Measurements from ENCODE around the gene CCKAR. TPM values are rescaled to one million over a fixed set of nuclear protein-coding genes. Genes with fewer than 3 reads are reported as not detected.

The CCKAR gene
- total RNA-seq, 1 experiment from 2014 or later: not detected

- DNase-seq (ENCODE audit: low spot score): peak; percentile 32
Observed at GRCh38 chr4:26459054-26459755, 31.1 kb downstream of the CCKAR start.

DNA sequence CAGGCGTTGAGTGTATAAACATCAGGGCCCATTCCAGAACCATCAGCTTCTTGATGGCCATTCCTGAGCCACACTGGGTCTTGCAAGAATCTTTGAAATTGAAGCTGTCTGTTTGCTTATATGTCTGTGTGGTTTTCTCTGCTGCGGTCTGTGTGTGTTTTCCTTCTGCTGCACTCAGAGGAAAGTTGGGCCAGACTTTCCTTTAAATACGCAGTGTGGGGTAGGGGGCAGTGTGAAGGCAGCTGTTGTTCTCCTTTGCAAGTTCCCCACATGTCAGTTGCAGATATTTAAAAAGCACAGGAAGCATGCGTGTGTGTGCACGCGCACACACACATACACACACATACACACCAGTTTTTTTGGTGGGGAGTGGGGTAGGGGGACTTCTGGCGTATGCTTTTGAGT is 32.1 kb downstream of the CCKAR start:
- DNase-seq (ENCODE audit: low spot score): no peak

DNA sequence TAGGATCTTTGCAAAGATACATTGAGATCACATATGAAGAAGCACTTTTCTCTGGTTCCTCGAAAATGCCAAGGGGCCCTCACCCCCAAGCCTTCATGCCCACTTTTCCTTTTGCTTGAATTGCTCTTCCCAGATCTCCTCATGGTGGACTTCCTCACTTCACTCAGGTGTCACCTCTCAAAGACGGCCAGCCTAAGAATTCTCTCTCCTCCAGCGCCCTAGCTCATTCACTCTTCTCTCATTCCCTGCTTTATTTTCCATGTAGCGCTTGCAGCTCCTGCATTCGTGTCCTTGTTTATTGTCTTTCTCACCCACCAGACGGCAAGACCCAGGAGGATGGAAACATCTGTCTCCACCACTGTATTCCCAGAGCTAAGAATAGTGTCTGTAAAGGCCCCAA is 32.9 kb downstream of the CCKAR start:
- DNase-seq (ENCODE audit: low spot score): no peak

DNA sequence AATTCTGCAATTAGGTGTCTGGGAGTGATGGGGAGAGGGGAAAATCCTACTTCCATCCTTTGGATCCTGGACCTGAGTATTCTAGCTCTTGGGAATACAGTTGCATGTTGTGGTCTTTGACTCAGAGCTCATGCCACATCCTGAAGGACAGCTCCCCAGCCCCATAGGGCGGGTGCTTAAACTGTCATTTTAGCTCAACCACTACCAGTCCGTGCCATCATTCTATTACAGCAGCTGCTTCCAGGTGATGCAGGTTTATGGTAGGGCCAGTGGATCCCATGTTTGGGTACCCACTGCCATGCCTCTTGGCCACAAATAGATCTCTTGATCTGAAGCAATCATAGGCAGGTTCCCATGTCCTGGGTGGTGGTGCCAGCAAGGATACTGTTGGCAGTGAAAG is 34.7 kb downstream of the CCKAR start:
- DNase-seq (ENCODE audit: low spot score): no peak

GRCh38 chr4:26454961-26455360 is 35.3 kb downstream of the CCKAR start:
- DNase-seq (ENCODE audit: low spot score): no peak

- DNase-seq (ENCODE audit: low spot score): no peak
Observed at GRCh38 chr4:26452565-26453531, 37.4 kb downstream of the CCKAR start.

- DNase-seq (ENCODE audit: low spot score): no peak
Observed at GRCh38 chr4:26451597-26451996, 38.7 kb downstream of the CCKAR start.

- DNase-seq (ENCODE audit: low spot score): no peak
Observed at GRCh38 chr4:26450418-26450817, 39.9 kb downstream of the CCKAR start.

GRCh38 chr4:26447378-26447777 is 42.9 kb downstream of the CCKAR start:
- DNase-seq (ENCODE audit: low spot score): no peak

DNA sequence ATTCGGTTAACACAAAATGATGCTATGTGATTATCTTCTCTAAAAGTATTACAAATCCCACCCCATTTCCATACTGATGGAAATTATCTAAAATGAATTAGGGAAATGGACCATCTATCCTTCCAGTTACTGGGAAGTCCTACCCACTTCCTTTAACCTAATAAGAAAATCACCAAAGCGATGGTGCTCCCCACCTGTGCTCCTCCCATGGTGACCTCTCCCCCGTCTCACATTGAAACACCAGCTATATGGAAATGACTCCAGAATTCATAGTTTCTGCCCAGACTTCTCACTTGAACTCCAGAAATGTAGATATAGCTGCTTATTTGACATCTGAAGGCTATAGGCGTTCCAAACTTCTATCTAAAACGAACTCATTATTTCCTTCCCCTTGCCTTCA is 48.5 kb downstream of the CCKAR start:
- DNase-seq (ENCODE audit: low spot score): no peak

DNA sequence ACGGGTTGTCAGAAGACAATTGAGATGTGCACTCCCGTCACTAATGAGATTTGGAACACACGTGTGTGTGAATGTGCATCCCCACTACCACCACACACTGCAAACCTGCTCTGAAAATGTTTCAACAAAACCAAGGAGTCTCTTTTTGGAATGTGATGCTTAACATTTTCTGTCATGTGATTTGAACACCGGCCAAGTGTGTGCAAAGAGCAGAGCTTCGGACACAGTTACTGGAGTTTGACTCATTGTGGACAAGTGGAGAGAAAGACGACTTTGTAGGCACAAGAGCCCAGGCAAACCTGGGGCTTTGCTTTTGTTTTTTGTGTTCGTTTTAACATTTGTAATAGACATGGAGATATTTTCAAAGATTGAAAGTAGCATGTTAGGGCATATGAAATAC is 49.2 kb downstream of the CCKAR start:
- no peak for DNase-seq (ENCODE audit: low spot score)

DNA sequence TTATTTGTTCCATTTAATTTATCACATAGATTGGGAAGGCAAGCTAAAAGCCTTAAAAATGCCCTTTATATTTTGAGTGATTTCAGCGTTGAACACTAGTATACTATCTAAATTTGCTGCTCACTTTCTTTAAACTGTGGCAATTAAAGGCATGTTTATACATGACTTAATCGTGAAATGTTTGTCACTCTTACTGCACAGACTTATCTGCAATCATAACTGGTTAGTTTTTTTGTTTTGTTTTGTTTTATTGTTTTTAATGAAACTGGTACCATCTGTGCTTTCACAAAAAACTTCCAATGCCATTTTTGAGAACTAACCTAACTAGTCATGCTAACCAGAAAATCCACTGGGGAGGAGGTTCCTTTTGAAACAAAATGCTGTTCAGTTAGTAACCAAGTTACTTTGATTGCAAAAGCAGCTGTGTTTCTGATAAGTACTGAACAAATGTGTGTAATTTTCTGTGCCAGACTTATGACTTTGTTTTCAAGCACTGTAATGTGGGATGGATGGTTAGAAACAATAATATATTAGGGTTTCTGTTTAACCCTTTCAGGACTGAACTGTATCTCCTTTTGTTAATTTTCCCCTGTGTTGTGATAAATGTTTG is 56.1 kb downstream of the CCKAR start:
- DNase-seq (ENCODE audit: low spot score): no peak

DNA sequence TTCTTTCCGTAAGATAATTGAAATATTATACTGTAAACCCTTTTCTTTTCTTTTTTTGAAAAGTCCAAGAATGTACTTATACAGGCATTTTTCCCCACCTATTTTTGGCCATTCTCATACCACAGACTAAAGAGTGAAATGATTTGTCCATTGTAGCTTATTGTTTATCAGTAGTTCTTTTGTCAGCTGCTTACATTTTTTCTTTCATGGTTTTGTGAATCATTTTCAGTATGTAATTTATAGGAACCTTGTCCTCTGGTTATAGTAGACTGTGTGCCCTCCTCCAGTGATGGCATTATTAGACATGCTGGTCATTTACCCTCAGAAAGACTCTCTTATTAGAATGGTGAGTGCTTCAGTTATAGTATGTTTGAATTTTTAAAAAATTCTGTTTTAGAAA is 56.7 kb downstream of the CCKAR start:
- no peak for DNase-seq (ENCODE audit: low spot score)

DNA sequence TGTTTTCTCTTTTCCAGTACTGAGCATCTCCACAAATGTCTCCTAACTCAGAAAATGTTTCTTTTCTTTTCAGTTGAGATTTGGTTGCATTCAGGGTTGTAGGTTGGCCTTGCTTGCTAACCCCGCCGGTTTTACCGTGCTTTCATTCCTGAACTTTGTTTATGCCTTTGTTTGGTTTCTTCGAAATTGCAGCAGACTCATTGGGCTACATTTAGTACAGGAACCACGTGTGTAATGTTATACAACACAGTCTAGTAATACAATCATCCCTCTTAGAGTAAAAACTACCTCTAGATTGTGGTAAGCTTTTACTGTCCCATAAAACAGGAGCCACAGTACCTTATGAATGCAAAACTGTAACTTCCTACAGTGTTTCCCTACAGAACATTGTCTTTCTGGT is 57.9 kb downstream of the CCKAR start:
- DNase-seq (ENCODE audit: low spot score): no peak

- DNase-seq (ENCODE audit: low spot score): no peak
Observed at GRCh38 chr4:26431461-26432180, 58.7 kb downstream of the CCKAR start.

Other genes starting within 250 kb of the CCKAR start
- gene RBPJ, start 169.5 kb downstream of the CCKAR start, total RNA-seq (2014; rRNA removed; shearing (Covaris generic)): 31.1 and 41.3 TPM in 2 replicates
- 14.1 and 15.8 TPM in 2 replicates for gene TBC1D19, start 93.6 kb upstream of the CCKAR start, total RNA-seq (2014; rRNA removed; shearing (Covaris generic))

All from A172 (cell line).